HAP-1 (cell line): ENCODE results near the gene ANKRD45.
"Not testable (repeated sequence)": the region's sequence is repeated elsewhere in the genome, so short reads cannot be mapped to it uniquely, and the experiment has no call there.

Experiments
- DNase-seq, 2 experiments: peaks; one replicate each; pipeline ENCODE4 v3.0.0-alpha.2; 2016 to 2020; ENCODE audit warnings: low spot score in 2 of 2
- H3K27me3 ChIP-seq: fragments of 250-450 bp; sonication (Bioruptor Pico); 2 replicates; pipeline ENCODE4 v1.5.1; 2020; ENCODE audit warnings: low read depth, mild to moderate bottlenecking, moderate library complexity
- H3K36me3 ChIP-seq: fragments of 250-450 bp; sonication (Bioruptor Pico); replicated peaks from 2 replicates; pipeline ENCODE4 v1.5.1; 2020; ENCODE audit warnings: mild to moderate bottlenecking
- H3K4me1 ChIP-seq: fragments of 250-450 bp; sonication (Bioruptor Pico); 2 replicates; pipeline ENCODE4 v1.5.1; 2020; ENCODE audit warnings: mild to moderate bottlenecking
- H3K4me3 ChIP-seq: fragments of 250-450 bp; sonication (Bioruptor Pico); 2 replicates; pipeline ENCODE4 v1.5.1; 2020; ENCODE audit warnings: mild to moderate bottlenecking, moderate library complexity
- H3K9me3 ChIP-seq: fragments of 250-450 bp; sonication (Bioruptor Pico); 2 replicates; pipeline ENCODE4 v1.5.1; 2020; ENCODE audit warnings: mild to moderate bottlenecking, moderate library complexity
- in situ Hi-C: fragments of 300-500 bp; cut with MboI; formaldehyde crosslinking; loops from 3 replicates; pipeline ENCODE4 v1.14.3; 2020; ENCODE audit warnings: low sequenced_read_pairs, inconsistent platforms, mixed read lengths

The ANKRD45 gene

DNA sequence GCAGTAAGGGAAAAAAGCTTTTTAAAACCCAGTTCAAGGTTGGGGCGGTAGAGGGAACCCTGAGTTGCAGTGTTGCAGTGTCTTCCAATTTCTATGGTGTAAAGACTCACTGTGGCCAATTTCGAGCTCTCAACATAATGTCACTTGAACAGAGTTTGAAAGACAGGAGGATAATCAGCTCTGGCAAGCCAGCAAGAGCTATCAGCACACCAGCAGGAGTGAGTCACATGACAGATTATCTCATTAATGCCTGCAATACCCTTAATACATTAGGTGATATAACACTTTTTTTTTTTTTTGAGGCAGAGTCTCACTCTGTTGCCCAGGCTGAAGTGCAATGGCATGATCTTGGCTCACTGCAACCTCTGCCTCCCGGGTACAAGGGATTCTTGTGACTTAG is 89.6 kb downstream of the ANKRD45 start:
- Histone ChIP-seq H3K27me3 (peaks cover 3% of the 10 kb centered on the region; the same call in 1 of the 2 replicates), H3K4me1 (0 out of 2 replicates have a peak, but pooled peaks cover 7% of the 10 kb centered on the region), H3K4me3 (no peak overlapping the region), H3K36me3 (no peaks in the 10 kb centered on the region), H3K9me3 (no peaks in the 10 kb centered on the region)
- DNase-seq, result no peak
- in situ Hi-C loops, result no loop called here

DNA sequence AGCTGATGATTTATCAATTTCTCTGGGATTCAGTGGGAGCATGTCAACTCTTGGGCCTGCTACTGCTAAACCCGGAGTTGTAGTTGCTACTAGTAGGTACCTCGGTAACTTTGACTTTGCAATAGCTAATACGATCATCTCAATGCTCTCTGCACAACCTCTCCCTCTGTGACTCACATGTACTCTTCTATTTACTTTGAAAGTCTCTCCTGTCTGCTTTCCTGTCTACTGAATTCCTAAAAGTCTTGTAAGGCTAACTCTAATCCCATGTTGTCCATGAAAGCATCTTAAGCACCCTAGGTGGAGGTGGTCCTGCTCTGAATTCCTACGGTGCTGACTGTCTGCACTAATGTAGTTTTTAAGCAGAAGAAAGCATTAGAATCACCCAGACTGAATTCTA is 96.1 kb downstream of the ANKRD45 start:
- Histone ChIP-seq H3K4me3 (no peak overlapping the region), H3K36me3 (no peaks in the 10 kb centered on the region), H3K4me1 (0 out of 2 replicates have a peak, but pooled peaks cover 3% of the 10 kb centered on the region), H3K9me3 (no peaks in the 10 kb centered on the region), H3K27me3 (no peaks in the 10 kb centered on the region)
- no peak for DNase-seq
- in situ Hi-C loops, result no loop called here

DNA sequence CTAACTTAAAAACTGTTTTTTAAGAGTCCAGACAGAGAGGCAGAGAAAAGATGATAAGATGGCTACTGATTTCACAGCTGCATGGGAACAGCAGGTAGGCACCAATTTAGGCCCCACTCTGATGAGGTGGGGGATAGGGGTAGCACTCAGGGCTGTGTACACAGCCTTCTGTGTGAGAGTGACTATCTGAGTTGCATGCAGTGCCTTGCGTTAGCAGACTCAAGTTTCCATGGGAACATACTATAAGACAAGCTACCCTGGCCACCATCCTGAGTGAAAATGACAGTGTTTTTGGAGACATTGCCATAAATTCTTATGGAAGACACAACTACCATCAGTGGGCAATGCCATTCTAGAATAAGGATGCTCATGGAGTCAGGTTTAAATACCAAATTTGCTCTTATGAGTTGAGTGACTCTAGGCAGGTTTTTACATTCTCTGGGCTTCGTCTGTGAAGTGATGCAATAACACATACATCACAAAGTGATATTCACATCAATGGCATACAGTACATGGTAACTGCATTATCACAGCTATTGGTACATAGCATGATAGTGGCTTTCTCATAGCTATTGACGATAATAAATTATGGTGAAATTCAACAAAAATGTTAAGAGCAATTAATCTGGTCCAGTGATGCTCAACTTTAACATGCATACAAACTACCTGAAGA is 97.3 kb downstream of the ANKRD45 start:
- Histone ChIP-seq H3K36me3 (no peaks in the 10 kb centered on the region), H3K4me1 (0 out of 2 replicates have a peak, but pooled peaks cover 3% of the 10 kb centered on the region), H3K9me3 (no peaks in the 10 kb centered on the region), H3K4me3 (no peak overlapping the region), H3K27me3 (no peaks in the 10 kb centered on the region)
- in situ Hi-C loops, result no loop called here
- DNase-seq, result no peak

DNA sequence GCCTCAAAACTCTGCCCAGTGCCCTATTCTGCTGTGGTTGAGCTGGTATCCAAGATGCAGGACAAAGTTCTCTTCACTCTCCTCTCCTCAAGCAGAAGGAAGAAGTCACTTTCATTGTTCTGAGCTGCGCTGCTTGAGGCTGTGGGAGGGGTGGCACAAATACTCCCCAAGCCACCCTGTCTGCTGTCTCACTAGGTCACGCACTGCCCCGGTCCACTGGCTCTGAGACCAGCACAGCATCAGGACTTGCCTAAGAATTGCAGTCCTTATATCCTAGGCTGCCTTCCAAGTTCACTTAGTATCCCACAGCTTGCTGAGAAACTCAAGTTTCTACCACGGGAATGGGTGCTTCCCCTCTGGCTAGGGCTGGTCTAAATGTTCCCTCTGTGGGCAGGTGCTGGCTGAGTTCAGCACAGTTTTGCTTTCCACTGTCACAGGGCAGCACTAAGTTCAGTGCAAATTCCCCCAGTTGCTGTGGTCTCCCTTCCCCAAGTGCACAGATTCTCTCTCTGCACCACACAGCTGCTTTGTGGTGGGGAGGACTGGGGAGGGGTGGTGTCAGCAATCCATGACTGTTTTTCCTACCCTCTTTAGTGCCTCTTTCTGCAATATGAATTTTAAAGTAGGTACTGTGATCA is 99.2 kb downstream of the ANKRD45 start:
- Histone ChIP-seq H3K36me3 (no peaks in the 10 kb centered on the region), H3K4me3 (no peak overlapping the region), H3K9me3 (no peaks in the 10 kb centered on the region), H3K4me1 (no peaks in the 10 kb centered on the region), H3K27me3 (no peaks in the 10 kb centered on the region)
- DNase-seq, result no peak
- in situ Hi-C loops, result no loop called here

DNA sequence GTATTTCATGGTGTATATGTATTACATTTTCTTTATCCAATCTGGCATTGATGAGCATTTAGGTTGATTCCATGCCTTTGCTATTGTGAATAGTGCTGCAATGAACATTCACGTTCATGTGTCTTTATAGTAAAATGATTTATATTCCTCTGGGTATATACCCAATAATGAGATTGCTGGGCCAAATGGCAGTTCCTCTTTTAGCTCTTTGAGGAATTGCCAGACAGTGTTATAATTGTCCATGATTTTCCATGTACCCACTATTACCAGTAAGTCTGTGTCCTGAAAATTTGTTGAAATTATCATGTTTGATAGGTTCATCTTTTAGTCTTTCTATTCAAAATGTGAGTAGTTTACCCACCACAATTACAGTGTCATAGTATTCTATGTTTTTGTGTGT is 101.2 kb downstream of the ANKRD45 start:
- Histone ChIP-seq H3K4me1 (no peaks in the 10 kb centered on the region), H3K27me3 (no peaks in the 10 kb centered on the region), H3K9me3 (no peaks in the 10 kb centered on the region), H3K36me3 (no peaks in the 10 kb centered on the region), H3K4me3 (no peak overlapping the region)
- no peak for DNase-seq
- in situ Hi-C loops, result no loop called here

DNA sequence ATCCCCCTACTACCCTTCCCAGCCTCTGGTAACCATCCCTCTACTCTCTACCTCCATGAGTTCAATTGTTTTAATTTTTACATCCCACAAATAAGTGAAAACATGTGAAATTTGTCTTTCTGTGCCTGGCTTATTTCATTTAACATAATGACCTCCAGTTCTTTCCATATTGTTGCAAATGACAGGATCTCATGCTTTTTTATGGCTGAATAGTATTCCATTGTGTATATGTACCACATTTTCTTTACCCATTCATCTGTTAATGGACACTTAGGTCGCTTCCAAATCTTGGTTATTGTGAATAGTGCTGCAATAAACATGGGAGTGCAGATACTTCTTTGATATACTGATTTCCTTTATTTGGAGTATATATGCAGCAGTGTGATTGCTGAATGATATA is 105.8 kb downstream of the ANKRD45 start:
- in situ Hi-C loops, result not testable (repeated sequence)

DNA sequence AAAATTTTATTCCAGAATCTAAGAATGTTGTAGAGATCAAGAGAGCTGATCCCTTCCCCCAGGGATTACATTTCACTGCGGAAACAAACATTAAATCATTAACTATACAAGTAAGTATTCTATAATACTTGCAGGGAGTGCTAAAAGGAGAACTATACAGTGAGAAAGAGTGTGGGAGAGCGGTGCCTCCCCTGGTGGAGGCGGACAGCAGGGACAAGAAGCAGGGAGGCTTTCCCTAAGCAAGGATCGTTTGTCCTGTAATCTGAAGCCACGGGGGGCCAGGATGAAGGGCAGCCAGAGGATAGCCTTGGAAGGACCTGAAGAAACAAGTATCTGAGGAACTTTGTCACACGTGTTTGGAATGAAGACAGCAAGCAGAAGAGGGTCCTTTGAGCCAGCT is 106.8 kb downstream of the ANKRD45 start:
- H3K4me3 ChIP-seq, result no peak overlapping the region
- no peaks in the 10 kb centered on the region for H3K27me3 ChIP-seq
- peak in 1 of 2 experiments; percentile 13 for DNase-seq
- no peaks in the 10 kb centered on the region for H3K36me3 ChIP-seq
- H3K9me3 ChIP-seq, result no peaks in the 10 kb centered on the region
- in situ Hi-C loops, result no loop called here
- H3K4me1 ChIP-seq, result no peaks in the 10 kb centered on the region

More for the DNA sequence above, 105.8 kb downstream of the ANKRD45 start:
- not testable (repeated sequence) for H3K4me1 ChIP-seq, H3K9me3 ChIP-seq, H3K27me3 ChIP-seq, H3K36me3 ChIP-seq, H3K4me3 ChIP-seq, DNase-seq

DNA sequence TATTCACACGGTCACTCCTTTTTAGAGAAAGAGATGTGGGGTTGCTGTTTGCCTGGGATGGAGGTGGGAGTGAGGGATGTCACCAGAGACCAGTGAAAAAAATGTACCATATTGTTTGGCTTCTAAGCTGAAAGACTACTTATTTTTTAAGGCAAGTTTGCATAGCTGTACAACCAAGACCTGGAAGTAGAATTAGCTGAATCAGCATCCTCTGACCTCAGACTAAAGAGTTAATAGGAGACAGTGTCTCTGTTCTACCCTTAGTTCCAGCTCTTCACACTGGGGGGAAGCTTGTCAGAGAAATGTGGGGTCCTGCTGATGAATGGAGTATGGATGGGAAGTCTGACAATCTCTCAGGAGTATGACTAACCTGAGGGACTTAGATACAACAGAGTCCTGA is 108.4 kb downstream of the ANKRD45 start:
- DNase-seq, result no peak
- no peaks in the 10 kb centered on the region for H3K4me1 ChIP-seq
- no peak overlapping the region for H3K4me3 ChIP-seq
- no peaks in the 10 kb centered on the region for H3K36me3 ChIP-seq
- H3K27me3 ChIP-seq, result no peaks in the 10 kb centered on the region
- H3K9me3 ChIP-seq, result no peaks in the 10 kb centered on the region
- in situ Hi-C loops, result no loop called here

DNA sequence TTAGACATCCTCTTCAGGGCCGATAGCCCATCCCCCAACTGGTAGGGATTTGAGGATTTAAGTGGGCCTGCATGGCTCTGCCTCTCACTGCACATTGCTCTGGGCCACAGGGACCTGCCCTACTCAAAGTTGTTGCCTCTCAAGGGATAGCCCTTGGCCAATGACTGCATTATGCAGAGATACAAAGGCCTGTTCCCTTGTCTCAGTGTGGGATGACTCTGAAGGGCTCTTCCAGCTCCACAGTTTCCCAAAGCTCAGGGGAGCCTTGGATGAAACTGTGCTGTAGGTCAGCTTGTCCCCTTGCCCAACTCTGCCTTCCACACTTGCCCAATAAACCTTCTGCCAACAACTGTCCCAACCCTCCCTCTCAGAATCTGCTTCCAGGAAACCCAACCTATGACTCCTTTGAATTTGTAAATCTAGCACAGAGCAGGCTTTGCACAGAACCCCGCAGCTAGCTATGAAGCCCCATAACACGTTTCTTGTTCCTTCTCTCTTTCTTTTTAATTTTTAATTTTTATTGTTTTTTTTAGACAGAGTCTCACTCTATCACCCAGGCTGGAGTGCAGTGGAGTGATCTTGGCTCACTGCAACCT is 109.3 kb downstream of the ANKRD45 start:
- Histone ChIP-seq H3K4me3 (no peak overlapping the region), H3K9me3 (no peaks in the 10 kb centered on the region), H3K36me3 (no peaks in the 10 kb centered on the region), H3K27me3 (no peaks in the 10 kb centered on the region), H3K4me1 (no peaks in the 10 kb centered on the region)
- no peak for DNase-seq
- in situ Hi-C loops, result no loop called here
